ENCODE measurements around the gene SLCO2B1.

Gene SLCO2B1

GRCh38 chr11:75162954-75163353 is 12.0 kb downstream of the SLCO2B1 start:
- DNase-seq: no peak

DNA sequence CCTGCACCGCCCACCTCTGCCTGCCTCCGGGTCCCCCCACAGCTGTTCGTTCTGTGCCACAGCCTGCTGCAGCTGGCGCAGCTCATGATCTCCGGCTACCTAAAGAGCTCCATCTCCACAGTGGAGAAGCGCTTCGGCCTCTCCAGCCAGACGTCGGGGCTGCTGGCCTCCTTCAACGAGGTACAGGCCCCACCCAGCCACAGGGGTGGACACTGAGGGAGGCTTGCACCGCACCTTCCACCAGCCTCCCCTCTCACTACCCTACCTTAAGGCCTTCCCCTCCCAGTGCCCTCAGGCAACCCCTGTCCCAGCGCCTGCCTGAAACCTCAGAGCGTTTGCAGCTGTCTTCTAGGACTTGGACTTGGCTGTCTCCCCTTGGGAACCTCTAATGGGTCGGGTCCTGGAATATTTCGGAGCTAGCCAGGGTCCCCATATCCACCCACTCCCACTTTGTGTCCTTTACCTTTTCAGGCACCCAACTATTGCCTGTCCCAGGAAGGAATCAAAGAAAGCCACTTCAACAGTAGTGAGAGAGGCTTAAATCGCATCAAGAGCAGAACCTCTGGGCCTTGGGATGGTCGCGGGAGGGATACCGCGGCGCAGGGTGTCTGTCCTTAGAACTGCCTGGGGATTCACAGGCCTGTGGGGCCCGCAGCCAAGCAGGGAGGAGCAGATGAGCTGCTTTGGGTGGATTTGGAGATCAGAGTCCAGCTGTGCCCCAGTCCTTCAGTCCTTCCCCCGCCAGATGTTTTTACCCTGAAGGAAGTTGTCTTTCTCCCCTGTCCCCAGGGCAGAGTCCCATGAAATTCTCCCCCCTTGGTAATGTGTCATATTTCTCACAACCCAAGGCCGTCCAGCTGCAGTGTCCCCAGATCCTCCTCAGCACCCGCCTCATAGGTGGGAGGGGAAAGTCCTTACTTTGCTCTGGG is 13.3 kb downstream of the SLCO2B1 start:
- DNase-seq: no peak

DNA sequence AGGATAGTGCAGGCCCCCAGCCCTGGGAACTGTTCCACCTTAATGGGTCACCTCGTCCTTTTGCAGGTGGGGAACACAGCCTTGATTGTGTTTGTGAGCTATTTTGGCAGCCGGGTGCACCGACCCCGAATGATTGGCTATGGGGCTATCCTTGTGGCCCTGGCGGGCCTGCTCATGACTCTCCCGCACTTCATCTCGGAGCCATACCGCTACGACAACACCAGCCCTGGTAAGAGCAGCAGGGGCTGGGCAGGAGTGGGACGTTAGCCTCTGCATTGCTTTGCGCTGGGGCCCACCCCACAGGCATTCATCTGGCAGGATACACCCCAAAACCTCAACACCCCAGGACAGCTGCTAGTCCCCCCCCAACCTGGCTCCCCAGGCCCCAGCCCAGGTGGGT is 14.8 kb downstream of the SLCO2B1 start:
- no peak for DNase-seq

DNA sequence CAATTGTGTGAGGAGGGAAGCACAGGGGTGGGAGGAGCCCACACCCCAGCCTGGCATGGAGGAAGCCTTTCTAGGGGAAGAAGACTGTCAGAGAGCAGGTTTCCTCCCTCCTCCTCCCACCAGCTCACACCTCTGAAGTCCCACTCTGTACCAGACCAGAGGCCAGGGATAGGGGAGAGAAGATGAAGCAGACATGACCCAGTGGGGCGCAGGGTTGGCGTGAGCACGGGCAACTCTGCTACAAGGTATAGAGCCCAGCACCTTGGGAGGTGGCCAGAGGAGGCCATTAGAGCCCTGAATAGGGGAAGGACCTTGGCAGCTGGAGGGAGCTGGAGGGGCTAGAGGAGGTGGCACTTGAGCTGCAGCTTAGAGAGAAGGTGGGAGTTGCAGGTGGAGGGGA is 15.9 kb downstream of the SLCO2B1 start:
- no peak for DNase-seq

DNA sequence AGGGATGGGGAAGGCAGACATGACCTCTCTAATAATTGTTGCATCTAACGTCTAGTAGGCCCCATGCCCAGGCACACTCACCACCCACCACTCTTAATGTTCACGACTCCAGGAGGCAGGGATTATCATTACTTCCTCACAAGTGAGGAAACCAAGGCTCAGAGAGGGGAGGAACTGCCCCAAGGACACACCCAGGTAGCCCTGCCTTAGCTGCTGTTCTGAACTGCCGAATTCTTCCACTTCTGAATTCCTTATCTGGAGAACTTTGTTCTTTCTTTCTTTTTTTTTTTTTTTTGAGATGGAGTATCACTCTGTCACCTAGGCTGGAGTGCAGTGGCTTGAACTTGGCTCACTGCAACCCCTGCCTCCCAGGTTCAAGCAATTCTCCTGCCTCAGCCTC is 16.7 kb downstream of the SLCO2B1 start:
- DNase-seq: no peak

DNA sequence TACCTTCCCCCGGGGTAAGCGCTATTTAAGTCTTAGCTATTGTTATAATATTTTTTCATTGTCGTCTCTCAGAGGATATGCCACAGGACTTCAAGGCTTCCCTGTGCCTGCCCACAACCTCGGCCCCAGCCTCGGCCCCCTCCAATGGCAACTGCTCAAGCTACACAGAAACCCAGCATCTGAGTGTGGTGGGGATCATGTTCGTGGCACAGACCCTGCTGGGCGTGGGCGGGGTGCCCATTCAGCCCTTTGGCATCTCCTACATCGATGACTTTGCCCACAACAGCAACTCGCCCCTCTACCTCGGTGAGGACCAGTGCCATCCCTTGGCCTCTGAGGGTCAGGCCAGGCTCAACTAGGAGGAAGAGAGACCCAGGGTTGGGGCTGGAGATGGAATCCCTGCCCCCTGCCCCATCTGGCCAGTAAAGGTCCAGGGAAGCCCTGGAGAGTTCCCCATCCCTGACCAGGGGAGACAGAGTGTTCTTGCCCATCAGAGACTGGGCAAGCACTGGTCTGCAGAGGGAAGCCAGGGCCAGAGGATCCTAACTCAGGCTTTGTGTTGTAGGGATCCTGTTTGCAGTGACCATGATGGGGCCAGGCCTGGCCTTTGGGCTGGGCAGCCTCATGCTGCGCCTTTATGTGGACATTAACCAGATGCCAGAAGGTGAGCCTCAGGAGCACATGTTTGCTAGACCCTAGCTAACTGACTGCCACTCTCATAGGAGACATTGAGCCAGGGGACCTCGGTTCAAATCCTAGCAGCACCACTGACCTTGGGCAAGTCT is 18.4 kb downstream of the SLCO2B1 start:
- no peak for DNase-seq

DNA sequence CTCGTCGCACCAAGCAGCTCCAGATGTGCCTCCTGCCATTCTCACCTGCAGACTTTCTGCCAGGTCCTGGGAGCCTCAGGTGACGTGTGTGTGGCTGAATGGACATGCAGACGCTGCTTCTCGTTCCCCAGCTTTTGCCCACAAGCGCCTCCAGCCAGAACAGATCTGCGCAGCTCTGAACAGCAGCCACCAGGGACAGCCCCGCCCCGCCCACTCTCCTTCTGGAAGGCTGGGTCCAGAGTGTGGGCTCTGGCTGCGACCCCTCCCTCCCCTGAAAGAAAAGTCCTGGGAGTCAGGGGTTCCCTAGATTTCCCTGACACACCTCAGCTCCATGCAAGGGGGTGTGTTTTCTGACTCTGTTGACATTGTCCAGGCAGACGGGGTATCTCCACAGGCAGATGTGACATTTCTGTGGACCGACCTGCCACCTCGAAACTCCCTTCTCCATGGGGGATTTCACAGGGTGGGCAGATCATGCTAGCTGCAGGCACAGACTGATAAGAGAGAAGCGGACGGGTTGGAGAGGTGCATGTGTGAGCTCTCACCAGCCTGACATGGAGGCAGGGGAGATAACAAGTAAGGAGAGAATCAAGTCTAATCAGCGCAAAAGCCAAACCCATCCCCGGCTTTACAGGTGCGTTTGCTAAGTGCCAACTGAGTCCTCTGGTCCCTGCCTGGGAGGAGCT is 19.8 kb downstream of the SLCO2B1 start:
- DNase-seq: no peak

DNA sequence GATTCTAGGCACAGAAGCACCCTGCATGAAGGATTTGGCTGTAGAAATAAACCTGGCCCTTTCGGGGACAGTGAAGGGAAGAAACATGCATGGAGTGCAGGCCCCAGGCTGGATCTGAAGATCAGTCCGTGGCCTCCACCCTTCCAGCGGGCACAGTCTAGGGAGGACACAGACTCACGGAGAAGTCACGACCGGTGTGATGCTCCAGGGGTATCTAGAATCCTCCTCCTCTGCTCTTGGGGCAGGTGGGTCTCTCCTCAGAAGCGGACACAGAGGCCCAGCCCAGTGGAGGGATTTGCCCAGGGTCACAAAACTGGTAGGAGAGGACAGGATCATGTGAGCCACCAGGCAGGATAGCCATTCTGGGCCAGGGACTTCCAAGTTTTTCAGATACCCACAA is 22.4 kb downstream of the SLCO2B1 start:
- no peak for DNase-seq

- DNase-seq: no peak
These were observed 24.0 kb downstream of the SLCO2B1 start for GRCh38 chr11:75174781-75175370.

- no peak for DNase-seq
These were observed 31.8 kb downstream of the SLCO2B1 start for GRCh38 chr11:75182664-75183063.

DNA sequence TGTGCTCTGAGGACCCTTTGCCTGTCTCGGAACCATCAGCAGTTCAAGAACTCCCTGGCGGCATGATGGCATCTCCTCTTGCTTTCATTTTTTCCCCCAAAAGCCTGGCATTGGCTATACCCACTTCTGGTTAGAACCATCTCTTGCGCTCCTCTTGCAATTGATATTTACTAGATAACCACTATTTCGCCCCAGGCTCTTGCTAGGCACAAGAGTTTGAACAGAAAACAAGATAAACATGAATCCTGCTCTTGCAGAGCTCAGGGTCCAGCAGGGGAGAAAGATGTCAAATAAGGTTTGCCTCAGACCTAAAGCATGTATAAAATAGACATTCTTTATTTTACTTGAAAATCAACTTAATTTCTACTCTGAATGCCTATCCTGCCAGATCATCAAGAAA is 33.1 kb downstream of the SLCO2B1 start:
- no peak for DNase-seq

- DNase-seq: no peak
These were observed 34.0 kb downstream of the SLCO2B1 start for GRCh38 chr11:75184757-75185425.

DNA sequence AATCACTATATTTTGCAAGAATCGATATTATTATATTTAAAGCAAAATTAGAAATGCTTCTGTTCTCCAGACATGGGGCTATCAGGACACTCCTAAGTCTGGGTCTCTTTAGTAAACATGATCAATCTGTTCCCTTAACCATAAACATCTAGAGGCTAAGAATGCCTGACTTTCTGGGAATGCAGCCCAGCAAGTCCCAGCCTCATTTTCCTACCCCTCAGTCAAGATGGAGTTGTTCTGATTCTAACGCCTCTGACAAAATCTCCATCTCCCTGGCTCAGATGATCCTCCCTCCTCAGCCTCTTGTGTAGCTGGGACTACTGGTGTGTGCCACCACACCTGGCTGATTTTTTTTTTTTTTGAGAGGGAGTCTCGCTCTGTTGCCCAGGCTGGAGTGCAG is 35.0 kb downstream of the SLCO2B1 start:
- no peak for DNase-seq

DNA sequence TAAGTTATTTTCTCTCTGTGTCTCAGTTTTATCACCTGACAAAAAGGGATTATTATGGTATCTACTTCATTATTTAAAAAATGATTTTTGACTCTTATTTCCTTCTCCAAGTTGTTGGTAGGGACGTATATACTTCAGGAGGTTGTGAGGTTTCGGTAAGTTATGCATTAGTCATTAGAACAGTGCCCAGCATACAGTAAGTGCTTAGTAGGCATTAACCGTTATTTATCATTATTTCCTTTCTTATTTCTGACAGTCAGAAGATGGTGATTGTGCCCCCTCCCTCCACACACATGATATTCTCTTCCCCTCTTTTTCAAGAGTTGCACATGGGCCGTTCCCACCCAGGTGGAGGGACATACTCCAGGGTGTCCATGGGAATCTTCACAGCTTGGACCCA is 36.1 kb downstream of the SLCO2B1 start:
- DNase-seq: no peak

DNA sequence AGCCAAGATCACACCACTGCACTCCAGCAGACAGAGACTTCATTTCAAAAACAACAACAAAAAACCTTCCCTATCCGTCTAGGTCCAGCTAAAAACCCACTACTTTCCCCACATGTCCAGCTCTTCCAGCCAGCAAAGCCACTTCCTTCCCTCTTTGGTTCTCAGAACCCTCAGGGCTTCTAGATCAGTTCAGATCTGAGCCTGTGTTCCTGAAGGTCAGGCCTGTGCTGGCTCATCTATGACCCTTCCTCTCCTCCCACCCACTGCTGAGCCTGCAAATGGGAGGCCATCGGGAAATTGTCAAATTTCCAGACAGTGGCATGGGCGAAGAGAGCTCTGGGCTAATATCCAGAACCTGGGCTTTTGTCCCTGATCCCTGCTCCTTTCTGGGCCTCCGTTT is 37.8 kb downstream of the SLCO2B1 start:
- no peak for DNase-seq

DNA sequence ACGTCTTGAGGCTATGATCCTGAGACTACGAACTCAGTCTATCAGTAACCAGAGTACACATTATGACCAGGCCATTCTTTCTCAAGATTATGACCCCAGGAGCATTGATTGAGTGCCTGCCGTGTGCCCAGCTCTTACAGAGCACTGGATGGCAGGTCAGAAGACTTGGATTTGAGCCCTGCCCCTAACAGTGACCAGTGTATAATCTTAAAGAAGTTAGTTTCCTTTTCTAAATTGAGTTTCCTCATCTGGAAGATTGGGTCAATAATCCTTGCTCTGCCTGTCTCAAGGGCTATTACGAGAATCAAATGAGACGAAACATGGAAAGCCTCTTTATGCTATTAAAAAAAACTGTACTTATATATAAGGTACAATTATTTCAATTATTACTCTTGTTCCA is 38.2 kb downstream of the SLCO2B1 start:
- no peak for DNase-seq

DNA sequence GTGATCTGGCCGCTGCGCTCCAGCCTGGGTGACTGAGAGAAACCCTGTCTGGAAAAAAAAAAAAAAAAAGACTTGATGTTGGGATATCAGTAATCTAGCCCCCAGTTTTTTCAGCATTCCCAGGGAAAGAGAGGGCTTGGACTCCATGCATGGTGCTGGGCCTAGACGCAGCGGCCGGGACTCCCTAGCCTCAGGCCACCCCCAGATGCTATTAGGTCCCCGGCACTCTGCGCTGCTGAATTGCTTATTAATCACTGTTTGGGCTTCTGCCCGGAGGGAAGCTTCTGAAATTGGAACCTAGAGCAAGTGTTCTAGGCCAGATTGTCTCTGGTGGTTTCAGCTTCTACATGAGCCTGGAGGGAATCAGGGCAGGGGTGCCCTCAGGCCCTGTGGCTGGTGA is 39.0 kb downstream of the SLCO2B1 start:
- DNase-seq: no peak

- no peak for DNase-seq
These were observed 39.9 kb downstream of the SLCO2B1 start for GRCh38 chr11:75190652-75191329.

- no peak for DNase-seq
These were observed 40.4 kb downstream of the SLCO2B1 start for GRCh38 chr11:75191330-75191717.

GRCh38 chr11:75193271-75193670 is 42.4 kb downstream of the SLCO2B1 start:
- no peak for DNase-seq

GRCh38 chr11:75193711-75194110 is 42.8 kb downstream of the SLCO2B1 start:
- no peak for DNase-seq

- no peak for DNase-seq
These were observed 43.2 kb downstream of the SLCO2B1 start for GRCh38 chr11:75194147-75194546.
